GF-D8 (cell line): ENCODE data around the gene CFAP299.

Experiments used
- DNase-seq: peaks from one replicate; lab custom pipeline; 2025; lab: John Stamatoyannopoulos, UW

Gene CFAP299

GRCh38 chr4:80927420-80927819 lies 591.9 kb downstream of the CFAP299 start:
- no peak for DNase-seq

- no peak for DNase-seq
Observed at GRCh38 chr4:80931631-80932081, 596.1 kb downstream of the CFAP299 start.

GRCh38 chr4:80948141-80948540 lies 612.6 kb downstream of the CFAP299 start:
- DNase-seq = no peak

- DNase-seq = no peak
Observed at GRCh38 chr4:80948995-80949394, 613.5 kb downstream of the CFAP299 start.

- DNase-seq = no peak
Observed at GRCh38 chr4:80956421-80956820, 620.9 kb downstream of the CFAP299 start.

GRCh38 chr4:80963051-80963450 lies 627.5 kb downstream of the CFAP299 start:
- no peak for DNase-seq

GRCh38 chr4:80967346-80967745 lies 631.8 kb downstream of the CFAP299 start:
- DNase-seq = no peak

GRCh38 chr4:80980239-80980638 lies 644.7 kb downstream of the CFAP299 start:
- DNase-seq = no peak

- DNase-seq = no peak
Observed at GRCh38 chr4:80986011-80986410, 650.5 kb downstream of the CFAP299 start.

GRCh38 chr4:80989921-80990544 lies 654.5 kb downstream of the CFAP299 start:
- DNase-seq = no peak

GRCh38 chr4:80990851-80991250 lies 655.3 kb downstream of the CFAP299 start:
- no peak for DNase-seq

- no peak for DNase-seq
Observed at GRCh38 chr4:80999943-81000342, 664.4 kb downstream of the CFAP299 start.

GRCh38 chr4:81003597-81004111 lies 668.1 kb downstream of the CFAP299 start:
- no peak for DNase-seq

- no peak for DNase-seq
Observed at GRCh38 chr4:81007417-81007816, 671.9 kb downstream of the CFAP299 start.
